Forelimb muscle (tissue), 1 donor: ENCODE measurements around the gene PRDM7. TPM values are rescaled to one million over a fixed set of nuclear protein-coding genes. Genes with fewer than 3 reads are reported as not detected.
"Not testable (repeated sequence)": the region's sequence is repeated elsewhere in the genome, so short reads cannot be mapped to it uniquely, and the experiment has no call there.

Experiments used
- DNase-seq: peaks from one replicate; pipeline ENCODE4 v3.0.0-alpha.2; 2013; ENCODE audit warnings: low read depth
- polyA plus RNA-seq: library from polyadenylated mRNA; unstranded; fragments of 120-200 nt; gene quantifications from one replicate; pipeline ENCODE4 v1.2.1, GENCODE V29; 2013; ENCODE audit not compliant: insufficient read length

PRDM7 gene
- polyA plus RNA-seq = not detected

- DNase-seq = peak; percentile 9
Measured at GRCh38 chr16:90077240-90077756, at the start of gene PRDM7. TSS of gene PRDM7 (minus strand) at chr16:90077331. CDS start at chr16:90075910, 1,421 bp downstream.

GRCh38 chr16:90121846-90122245, 44.7 kb upstream of the PRDM7 start:
- not testable (repeated sequence) for DNase-seq

GRCh38 chr16:90107617-90108016, 30.5 kb upstream of the PRDM7 start:
- not testable (repeated sequence) for DNase-seq

GRCh38 chr16:90107060-90107459, 29.9 kb upstream of the PRDM7 start:
- DNase-seq = not testable (repeated sequence)

GRCh38 chr16:90106271-90106670, 29.1 kb upstream of the PRDM7 start:
- DNase-seq = not testable (repeated sequence)

- DNase-seq = not testable (repeated sequence)
Measured at GRCh38 chr16:90104725-90105124, 27.6 kb upstream of the PRDM7 start.

GRCh38 chr16:90102086-90102884, 25.2 kb upstream of the PRDM7 start:
- not testable (repeated sequence) for DNase-seq

GRCh38 chr16:90101332-90101731, 24.2 kb upstream of the PRDM7 start:
- not testable (repeated sequence) for DNase-seq

GRCh38 chr16:90100790-90101189, 23.7 kb upstream of the PRDM7 start:
- not testable (repeated sequence) for DNase-seq

- not testable (repeated sequence) for DNase-seq
Measured at GRCh38 chr16:90100229-90100628, 23.1 kb upstream of the PRDM7 start.

- not testable (repeated sequence) for DNase-seq
Measured at GRCh38 chr16:90098936-90099335, 21.8 kb upstream of the PRDM7 start.

GRCh38 chr16:90097010-90097684, 20.0 kb upstream of the PRDM7 start:
- not testable (repeated sequence) for DNase-seq

- not testable (repeated sequence) for DNase-seq
Measured at GRCh38 chr16:90094791-90095190, 17.7 kb upstream of the PRDM7 start.

- not testable (repeated sequence) for DNase-seq
Measured at GRCh38 chr16:90094296-90094695, 17.2 kb upstream of the PRDM7 start.

GRCh38 chr16:90093799-90094198, 16.7 kb upstream of the PRDM7 start:
- DNase-seq = not testable (repeated sequence)

- DNase-seq = not testable (repeated sequence)
Measured at GRCh38 chr16:90092781-90093180, 15.7 kb upstream of the PRDM7 start.

- DNase-seq = no peak
Measured at GRCh38 chr16:90084215-90084950, 7.3 kb upstream of the PRDM7 start.

GRCh38 chr16:90083139-90083538, 6.0 kb upstream of the PRDM7 start:
- DNase-seq = no peak

GRCh38 chr16:90081606-90081970, 4.5 kb upstream of the PRDM7 start:
- DNase-seq = no peak

GRCh38 chr16:90078579-90078895, 1.4 kb upstream of the PRDM7 start:
- no peak for DNase-seq

GRCh38 chr16:90077757-90078578, 837 bp upstream of the PRDM7 start:
- no peak for DNase-seq
